HUDEP-2 (cell line): ENCODE measurements around the gene FILIP1L.

Experiments
- DNase-seq, 76 experiments: peaks; one replicate each; lab custom pipeline; 2025; ENCODE audit not compliant: unreplicated experiment in 76 of 76; lab: John Stamatoyannopoulos, UW

Gene FILIP1L

GRCh38 chr3:99981138-99981537 is 133.2 kb downstream of the FILIP1L start:
- no peak for DNase-seq

GRCh38 chr3:99980606-99981005 is 133.7 kb downstream of the FILIP1L start:
- no peak for DNase-seq

GRCh38 chr3:99978221-99978620 is 136.1 kb downstream of the FILIP1L start:
- DNase-seq, result no peak

GRCh38 chr3:99976584-99976983 is 137.7 kb downstream of the FILIP1L start:
- no peak for DNase-seq

- no peak for DNase-seq
Observed at GRCh38 chr3:99974989-99975388, 139.3 kb downstream of the FILIP1L start.

- DNase-seq, result peak in 2 of 76 experiments; percentile 1 to 3
Observed at GRCh38 chr3:99972380-99973104, 141.8 kb downstream of the FILIP1L start.

- DNase-seq, result no peak
Observed at GRCh38 chr3:99971761-99972160, 142.5 kb downstream of the FILIP1L start.

GRCh38 chr3:99970198-99970597 is 144.1 kb downstream of the FILIP1L start:
- DNase-seq, result no peak

- DNase-seq, result no peak
Observed at GRCh38 chr3:99969136-99969535, 145.2 kb downstream of the FILIP1L start.

- DNase-seq, result no peak
Observed at GRCh38 chr3:99967796-99968195, 146.5 kb downstream of the FILIP1L start.

GRCh38 chr3:99966662-99967416 is 147.5 kb downstream of the FILIP1L start:
- no peak for DNase-seq

GRCh38 chr3:99965681-99966408 is 148.5 kb downstream of the FILIP1L start:
- no peak for DNase-seq

- no peak for DNase-seq
Observed at GRCh38 chr3:99965077-99965476, 149.2 kb downstream of the FILIP1L start.

- no peak for DNase-seq
Observed at GRCh38 chr3:99962703-99963102, 151.6 kb downstream of the FILIP1L start.

- DNase-seq, result no peak
Observed at GRCh38 chr3:99961756-99962515, 152.4 kb downstream of the FILIP1L start.

- DNase-seq, result no peak
Observed at GRCh38 chr3:99960941-99961340, 153.4 kb downstream of the FILIP1L start.

GRCh38 chr3:99960123-99960878 is 154.0 kb downstream of the FILIP1L start:
- DNase-seq, result no peak

GRCh38 chr3:99958222-99958912 is 155.9 kb downstream of the FILIP1L start:
- no peak for DNase-seq

GRCh38 chr3:99957151-99957796 is 157.0 kb downstream of the FILIP1L start:
- no peak for DNase-seq
